BLaER1 (cell line): ENCODE data around the gene SLC16A10.
"Not testable (repeated sequence)": the region's sequence is repeated elsewhere in the genome, so short reads cannot be mapped to it uniquely, and the experiment has no call there.

ENCODE experiments used
- H3K27ac ChIP-seq: shearing (Covaris generic); formaldehyde crosslinking; 2 replicates; pipeline ENCODE4 v1.8.1; 2022
- H3K27me3 ChIP-seq: shearing (Covaris generic); formaldehyde crosslinking; 2 replicates; pipeline ENCODE4 v1.8.1; 2022
- H3K36me3 ChIP-seq: shearing (Covaris generic); formaldehyde crosslinking; 2 replicates; pipeline ENCODE4 v1.8.1; 2022
- H3K4me1 ChIP-seq: shearing (Covaris generic); formaldehyde crosslinking; 2 replicates; pipeline ENCODE4 v1.8.1; 2022
- H3K4me2 ChIP-seq: shearing (Covaris generic); formaldehyde crosslinking; 2 replicates; pipeline ENCODE4 v1.8.1; 2022
- H3K4me3 ChIP-seq: shearing (Covaris generic); formaldehyde crosslinking; 2 replicates; pipeline ENCODE4 v1.8.1; 2022
- H3K9ac ChIP-seq: shearing (Covaris generic); formaldehyde crosslinking; 2 replicates; pipeline ENCODE4 v1.8.1; 2022
- H3K9me3 ChIP-seq: shearing (Covaris generic); formaldehyde crosslinking; 2 replicates; pipeline ENCODE4 v1.8.1; 2022
- H4K20me1 ChIP-seq: shearing (Covaris generic); formaldehyde crosslinking; 2 replicates; pipeline ENCODE4 v1.8.1; 2022
- Cebpa-rat ChIP-seq: shearing (Covaris generic); IDR thresholded peaks from 2 replicates; pipeline ENCODE4 v1.8.1; 2022

SLC16A10 gene

DNA sequence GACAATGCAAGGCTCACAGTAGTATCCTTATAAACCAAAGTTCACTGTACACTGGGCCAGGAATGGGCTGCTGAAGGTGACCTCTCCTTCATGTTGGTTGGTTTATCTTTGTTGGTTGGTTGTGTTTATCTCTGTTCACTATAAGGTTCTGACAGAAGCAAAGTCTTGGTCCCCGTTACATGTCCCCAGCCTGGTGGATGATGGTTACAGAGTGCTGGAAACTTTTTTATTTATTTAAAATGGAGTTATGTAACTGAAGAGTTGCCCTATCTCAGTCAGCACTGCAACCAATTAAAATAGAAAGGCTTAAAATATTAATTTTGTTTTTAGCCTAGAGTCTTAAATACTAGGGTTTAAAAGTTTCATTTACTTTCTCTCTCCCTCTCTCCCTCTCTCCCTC is 100.6 kb downstream of the SLC16A10 start:
- Histone ChIP-seq H3K27ac (no peak overlapping the region), H3K36me3 (no peaks in the 10 kb centered on the region), H3K9me3 (peaks cover 13% of the 10 kb centered on the region), H3K4me3 (no peak overlapping the region), H3K9ac (no peak overlapping the region), H3K4me1 (no peaks in the 10 kb centered on the region; the same call in 1 of the 2 replicates), H4K20me1 (no peaks in the 10 kb centered on the region), H3K27me3 (no peaks in the 10 kb centered on the region), H3K4me2 (no peak overlapping the region)
- TF ChIP-seq Cebpa-rat = no peak

DNA sequence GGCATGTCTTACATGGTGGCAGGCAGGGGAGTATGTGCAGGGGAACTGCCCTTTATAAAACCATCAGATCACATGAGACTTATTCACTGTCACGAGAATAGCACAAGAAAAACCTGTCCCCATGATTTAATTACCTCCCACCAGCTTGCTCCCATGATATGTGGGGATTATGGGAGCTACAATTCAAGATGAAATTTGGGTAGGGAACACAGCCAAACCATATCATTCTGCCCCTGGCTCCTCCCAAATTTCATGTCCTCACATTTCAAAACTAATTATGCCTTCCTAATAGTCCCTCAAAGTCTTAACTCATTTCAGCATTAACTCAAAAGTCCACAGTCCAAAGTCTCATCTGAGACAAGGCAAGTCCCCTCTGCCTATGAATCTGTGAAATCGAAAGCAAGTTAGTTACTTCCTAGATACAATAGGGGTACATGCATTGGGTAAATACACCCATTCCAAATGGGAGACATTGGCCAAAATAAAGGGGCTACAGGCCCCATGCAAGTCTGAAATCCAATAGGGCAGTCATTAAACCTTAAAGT is 102.4 kb downstream of the SLC16A10 start:
- H3K36me3 ChIP-seq, H3K4me3 ChIP-seq, H3K4me1 ChIP-seq, H3K9ac ChIP-seq, H3K4me2 ChIP-seq, H3K27ac ChIP-seq, H3K27me3 ChIP-seq, H4K20me1 ChIP-seq: not testable (repeated sequence)
- H3K9me3 ChIP-seq = peaks cover 13% of the 10 kb centered on the region

DNA sequence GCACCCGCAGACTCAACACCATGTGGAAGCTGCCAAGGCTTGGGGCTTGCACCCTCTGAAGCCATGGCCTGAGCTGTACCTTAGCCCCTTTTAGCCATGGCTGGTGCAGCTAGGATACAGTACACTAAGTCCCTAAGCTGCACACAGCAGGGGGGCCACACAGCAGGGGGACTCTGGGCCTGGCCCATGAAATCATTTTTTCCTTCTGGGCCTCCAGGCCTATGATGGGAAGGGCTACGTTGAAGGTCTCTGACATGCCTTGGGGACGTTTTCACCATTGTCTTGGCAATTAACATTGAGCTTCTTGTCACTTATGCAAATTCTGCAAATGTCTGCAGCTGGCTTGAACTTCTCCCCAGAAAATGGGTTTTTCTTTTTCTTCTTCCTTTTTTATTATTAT is 103.3 kb downstream of the SLC16A10 start:
- H3K9me3 ChIP-seq = peaks cover 13% of the 10 kb centered on the region
- H3K36me3 ChIP-seq = no peaks in the 10 kb centered on the region
- H3K4me3 ChIP-seq = no peak overlapping the region
- H3K4me2 ChIP-seq = no peak overlapping the region
- no peaks in the 10 kb centered on the region for H3K27me3 ChIP-seq
- H3K9ac ChIP-seq = no peak overlapping the region
- TF ChIP-seq Cebpa-rat = no peak
- no peaks in the 10 kb centered on the region for H4K20me1 ChIP-seq
- H3K4me1 ChIP-seq = no peaks in the 10 kb centered on the region
- no peak overlapping the region for H3K27ac ChIP-seq

DNA sequence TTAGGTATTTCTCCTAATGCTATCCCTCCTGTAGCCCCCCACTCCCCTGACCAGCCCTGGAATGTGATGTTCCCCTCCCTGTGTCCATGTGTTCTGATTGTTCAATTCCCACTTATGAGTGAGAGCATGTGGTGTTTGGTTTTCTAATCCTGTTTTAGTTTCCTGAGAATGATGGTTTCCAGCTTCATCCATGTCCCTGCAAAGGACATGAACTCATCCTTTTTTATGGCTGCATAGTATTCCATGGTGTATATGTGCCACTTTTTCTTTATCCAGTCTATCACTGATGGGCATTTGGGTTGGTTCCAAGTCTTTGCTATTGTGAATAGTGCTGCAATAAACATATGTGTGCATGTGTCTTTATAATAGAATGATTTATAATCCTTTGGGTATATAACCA is 103.8 kb downstream of the SLC16A10 start:
- not testable (repeated sequence) for H3K4me2 ChIP-seq, H4K20me1 ChIP-seq, H3K4me3 ChIP-seq, H3K27ac ChIP-seq, H3K36me3 ChIP-seq, H3K4me1 ChIP-seq, H3K9ac ChIP-seq, H3K27me3 ChIP-seq
- H3K9me3 ChIP-seq = peaks cover 13% of the 10 kb centered on the region

DNA sequence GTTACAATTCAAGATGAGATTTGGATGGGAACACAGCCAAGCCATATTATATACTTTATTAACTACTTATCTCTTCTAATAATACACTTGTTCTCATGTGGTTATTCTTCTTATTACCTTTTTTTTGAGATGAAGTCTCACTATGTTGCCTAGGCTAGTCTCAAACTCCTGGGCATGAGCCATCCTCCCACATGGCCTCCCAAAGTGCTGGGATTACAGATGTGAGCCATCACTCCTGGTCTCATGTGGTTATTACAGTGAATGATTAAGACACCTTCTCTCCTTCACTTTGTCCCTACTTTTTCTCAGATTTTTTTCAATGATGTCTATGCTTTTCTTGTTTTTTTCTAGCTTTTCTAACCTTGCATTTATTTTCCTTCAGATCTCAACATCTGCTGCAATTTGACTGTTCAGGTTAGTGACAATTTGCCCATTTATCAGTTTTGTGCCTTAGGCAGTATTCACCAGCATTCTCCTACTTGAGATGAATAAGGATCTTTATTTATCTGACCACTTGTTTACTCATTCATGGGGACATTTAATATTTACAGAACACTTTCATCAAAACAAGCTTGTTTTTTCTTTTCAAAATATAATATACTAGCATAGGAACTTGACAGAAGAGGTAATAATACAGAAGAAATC is 105.7 kb downstream of the SLC16A10 start:
- Histone ChIP-seq H3K4me1 (no peaks in the 10 kb centered on the region), H3K27me3 (no peaks in the 10 kb centered on the region), H3K4me3 (no peak overlapping the region), H3K9me3 (peaks cover 13% of the 10 kb centered on the region), H3K27ac (no peak overlapping the region), H4K20me1 (no peaks in the 10 kb centered on the region), H3K9ac (no peak overlapping the region), H3K4me2 (no peak overlapping the region), H3K36me3 (no peaks in the 10 kb centered on the region)
- no peak for TF ChIP-seq Cebpa-rat

DNA sequence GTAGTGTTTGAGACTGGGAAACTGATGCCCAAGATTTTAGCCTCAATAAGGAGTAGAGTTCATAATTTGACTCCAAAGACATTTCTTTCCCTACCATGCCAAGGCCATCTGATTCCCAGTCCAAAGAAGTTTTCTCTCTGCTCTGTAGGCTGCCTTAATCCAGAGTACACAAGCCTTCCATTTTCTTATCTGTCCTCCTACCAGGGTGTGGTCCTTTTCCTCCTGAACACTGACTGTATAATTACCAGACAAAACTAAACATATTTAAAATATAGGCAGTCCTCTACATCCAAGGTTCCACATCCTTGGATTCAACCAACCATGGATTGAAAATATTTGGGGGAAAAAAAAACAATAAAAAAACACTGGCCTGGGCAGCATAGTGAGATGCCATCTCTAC is 108.4 kb downstream of the SLC16A10 start:
- no peaks in the 10 kb centered on the region for H3K27me3 ChIP-seq
- peaks cover 5% of the 10 kb centered on the region for H3K9me3 ChIP-seq
- H3K36me3 ChIP-seq = no peaks in the 10 kb centered on the region
- H3K27ac ChIP-seq = no peak overlapping the region
- H3K9ac ChIP-seq = no peak overlapping the region
- no peaks in the 10 kb centered on the region for H4K20me1 ChIP-seq
- no peak overlapping the region for H3K4me2 ChIP-seq
- TF ChIP-seq Cebpa-rat = no peak
- H3K4me1 ChIP-seq = no peaks in the 10 kb centered on the region
- H3K4me3 ChIP-seq = no peak overlapping the region

DNA sequence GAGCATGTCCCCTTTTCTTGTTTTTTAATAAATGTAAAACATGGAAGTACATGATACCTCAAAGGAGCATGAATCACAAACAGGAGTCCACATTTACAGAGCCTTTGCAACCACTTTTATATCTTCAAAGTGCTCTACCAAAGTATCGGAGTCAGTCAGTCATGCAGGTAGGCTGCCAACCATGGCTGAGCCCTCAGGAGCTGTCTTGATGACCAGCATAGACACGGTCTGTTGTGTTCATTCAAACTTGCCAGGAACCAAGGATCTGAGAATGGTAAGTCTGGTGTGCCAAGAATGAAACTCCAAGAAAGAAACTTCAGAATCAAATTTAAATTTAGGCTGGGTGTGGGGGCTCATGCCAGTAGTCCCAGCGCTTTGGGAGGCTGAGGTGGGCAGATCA is 111.5 kb downstream of the SLC16A10 start:
- Histone ChIP-seq H3K9ac (no peak overlapping the region), H3K27me3 (no peaks in the 10 kb centered on the region), H3K4me3 (no peak overlapping the region), H3K9me3 (no peaks in the 10 kb centered on the region), H3K36me3 (no peaks in the 10 kb centered on the region), H3K4me2 (no peak overlapping the region), H3K4me1 (peaks cover 10% of the 10 kb centered on the region), H3K27ac (no peak overlapping the region), H4K20me1 (no peaks in the 10 kb centered on the region)
- no peak for TF ChIP-seq Cebpa-rat

DNA sequence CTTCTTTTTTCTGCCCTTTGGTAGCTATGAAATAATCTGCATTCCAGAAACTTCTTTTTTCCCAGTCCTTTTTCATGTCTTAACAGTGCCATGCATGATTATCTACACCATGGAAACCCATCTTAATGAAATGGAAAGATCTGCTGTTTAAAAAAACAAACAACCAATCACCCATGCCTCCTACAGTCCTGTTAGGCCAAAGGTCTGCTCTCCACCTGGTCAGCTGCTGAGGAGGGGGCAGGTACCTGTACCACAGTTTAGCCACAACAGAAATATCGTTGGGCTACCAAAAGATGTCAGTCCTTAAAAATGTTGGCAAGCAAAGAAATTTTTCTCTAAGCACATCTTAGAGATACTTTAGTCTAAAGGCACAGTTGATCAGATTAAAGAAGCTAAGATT is 112.6 kb downstream of the SLC16A10 start:
- Histone ChIP-seq H3K4me3 (no peak overlapping the region), H3K4me1 (peaks cover 10% of the 10 kb centered on the region), H4K20me1 (no peaks in the 10 kb centered on the region), H3K9me3 (no peaks in the 10 kb centered on the region), H3K27me3 (no peaks in the 10 kb centered on the region), H3K36me3 (no peaks in the 10 kb centered on the region), H3K27ac (no peak overlapping the region), H3K4me2 (no peak overlapping the region), H3K9ac (no peak overlapping the region)
- TF ChIP-seq Cebpa-rat = no peak

DNA sequence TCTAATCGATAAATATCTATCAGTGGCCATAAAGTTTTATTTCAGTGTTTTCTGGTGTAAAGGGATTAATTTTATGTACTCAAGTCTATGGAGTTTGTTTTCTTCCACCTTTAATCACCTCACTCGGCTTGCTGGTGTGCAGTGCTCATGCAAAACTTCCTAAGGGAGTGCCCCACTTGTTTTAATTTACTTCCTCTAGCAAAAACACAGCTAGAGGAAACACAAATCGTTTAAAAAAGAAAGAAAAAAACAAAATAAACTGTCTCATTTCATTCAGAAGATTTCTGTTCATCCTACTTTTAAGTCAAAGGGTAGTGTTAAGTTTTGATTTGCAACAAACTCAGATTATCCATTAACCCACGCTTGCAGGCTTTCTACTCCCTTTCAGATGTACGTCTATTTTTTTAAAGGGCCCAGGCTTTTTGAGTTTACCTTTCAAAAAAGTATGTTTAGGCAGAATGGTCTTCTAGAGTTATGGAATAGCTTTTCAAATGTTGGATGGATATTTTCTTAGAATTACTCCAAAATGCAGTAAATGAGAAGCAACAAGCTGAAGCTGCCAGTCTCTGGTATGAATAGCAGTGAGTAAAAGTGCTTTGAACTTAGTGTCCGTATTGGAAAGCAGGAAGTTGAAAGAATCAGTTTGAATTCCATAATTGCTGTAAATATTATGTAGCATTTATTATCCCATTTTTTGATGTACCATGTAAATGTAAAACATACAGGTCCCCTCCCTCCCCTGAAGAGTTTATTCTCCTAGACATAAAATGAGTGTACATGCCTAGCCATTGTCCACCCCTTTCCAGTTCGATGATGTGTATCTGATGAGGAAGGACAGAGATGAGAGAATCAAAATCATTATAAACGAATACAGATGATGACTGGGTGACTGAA is 113.3 kb downstream of the SLC16A10 start:
- no peaks in the 10 kb centered on the region for H3K27me3 ChIP-seq
- no peaks in the 10 kb centered on the region for H4K20me1 ChIP-seq
- no peak overlapping the region for H3K27ac ChIP-seq
- H3K9me3 ChIP-seq = no peaks in the 10 kb centered on the region
- H3K36me3 ChIP-seq = no peaks in the 10 kb centered on the region
- H3K9ac ChIP-seq = no peak overlapping the region
- no peak overlapping the region for H3K4me3 ChIP-seq
- TF ChIP-seq Cebpa-rat = no peak
- peak overlapping the region; percentile 12 for H3K4me2 ChIP-seq
- H3K4me1 ChIP-seq = peaks cover 10% of the 10 kb centered on the region

DNA sequence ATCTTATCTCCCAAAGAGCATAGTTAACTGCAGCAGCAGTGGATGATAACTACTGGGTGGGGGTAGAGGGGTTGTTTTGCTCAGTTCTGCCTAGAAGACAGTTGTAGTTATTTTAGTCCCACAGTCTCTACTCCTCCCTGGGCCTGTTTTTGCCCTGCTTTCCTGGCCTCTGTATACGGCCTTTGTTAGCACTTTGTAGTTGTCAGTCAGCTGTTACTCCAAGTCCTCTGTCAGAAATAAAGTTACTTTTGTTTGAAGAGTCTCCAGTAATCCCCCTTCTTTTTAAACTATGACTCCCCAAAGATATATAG is 113.9 kb downstream of the SLC16A10 start:
- Histone ChIP-seq H3K4me1 (peaks cover 10% of the 10 kb centered on the region), H4K20me1 (no peaks in the 10 kb centered on the region), H3K4me3 (no peak overlapping the region), H3K4me2 (peak overlapping the region; percentile 12), H3K27me3 (no peaks in the 10 kb centered on the region), H3K9ac (no peak overlapping the region), H3K27ac (no peak overlapping the region), H3K9me3 (no peaks in the 10 kb centered on the region), H3K36me3 (no peaks in the 10 kb centered on the region)
- TF ChIP-seq Cebpa-rat = no peak
